Mesothelial cell of epicardium (in vitro differentiated cells): ENCODE measurements around the gene KRTAP1-5. TPM values are rescaled to one million over a fixed set of nuclear protein-coding genes. Genes with fewer than 3 reads are reported as not detected.

Experiments
- DNase-seq, 2 experiments: peaks; one replicate each; pipeline ENCODE4 v3.0.0; 2021; ENCODE audit warnings: low spot score in 2 of 2; ENCODE audit not compliant: unreplicated experiment in 2 of 2
- H3K27ac Mint-ChIP-seq: 2 replicates; pipeline ENCODE4 v1.8.0; 2021; ENCODE audit warnings: mixed read lengths
- H3K27me3 Mint-ChIP-seq: 2 replicates; pipeline ENCODE4 v1.8.0; 2021; ENCODE audit warnings: low read depth, mixed read lengths
- H3K36me3 Mint-ChIP-seq: 2 replicates; pipeline ENCODE4 v1.8.0; 2021; ENCODE audit warnings: mixed read lengths
- H3K4me1 Mint-ChIP-seq: 2 replicates; pipeline ENCODE4 v1.8.0; 2021; ENCODE audit warnings: mixed read lengths
- H3K4me3 Mint-ChIP-seq: 2 replicates; pipeline ENCODE4 v1.8.0; 2021; ENCODE audit warnings: mild to moderate bottlenecking, moderate library complexity, mixed read lengths
- H3K9me3 Mint-ChIP-seq: 2 replicates; pipeline ENCODE4 v1.8.0; 2021; ENCODE audit warnings: mixed read lengths
- total RNA-seq: library from RNA; stranded (reverse); gene quantifications from 3 replicates; pipeline ENCODE4 v1.2.1, GENCODE V29; 2021
- TF ChIP-seq, protein P1 (sequence below): fragments of 200-600 bp; sonication (generic); IDR thresholded peaks from one replicate; pipeline ENCODE4 v1.5.0; 2021; ENCODE audit warnings: antibody characterized with exemption; ENCODE audit not compliant: unreplicated experiment

The KRTAP1-5 gene
- total RNA-seq, 1 donor from 2014 or later = not detected

DNA sequence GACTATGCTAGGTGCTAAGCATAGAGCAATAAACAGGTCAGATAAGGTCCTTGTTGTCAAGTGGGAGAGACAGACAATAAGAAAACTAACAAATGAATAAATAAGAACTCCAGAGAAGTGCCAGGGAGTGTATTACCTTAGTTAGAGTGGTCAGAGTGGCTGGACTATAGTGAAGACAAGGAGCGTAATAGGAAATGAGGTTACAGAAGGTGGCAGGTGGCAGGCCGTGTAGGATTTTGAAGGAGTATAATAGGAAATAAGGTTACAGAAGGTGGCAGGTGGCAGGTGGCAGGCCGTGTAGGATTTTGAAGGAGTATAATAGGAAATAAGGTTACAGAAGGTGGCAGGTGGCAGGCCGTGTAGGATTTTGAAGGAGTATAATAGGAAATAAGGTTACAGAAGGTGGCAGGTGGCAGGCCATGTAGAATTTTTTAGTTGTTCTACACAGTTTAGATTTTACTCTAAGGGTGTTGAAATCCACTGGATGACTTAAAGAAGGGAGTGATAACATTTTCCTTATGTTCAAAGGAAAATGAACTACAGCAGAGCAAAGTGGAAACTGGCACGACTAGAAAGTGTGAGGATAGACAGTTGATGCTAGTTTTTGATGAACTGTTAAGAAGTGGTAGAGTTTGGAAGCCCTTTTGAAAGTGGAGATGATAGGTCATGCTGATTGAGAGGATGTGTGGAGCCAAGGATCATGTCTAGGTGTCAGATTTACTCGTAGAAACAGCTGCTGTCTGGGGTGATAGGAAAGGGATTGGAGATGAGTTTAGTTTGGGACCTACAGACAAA, 14.5 kb downstream of the KRTAP1-5 start:
- H3K9me3 Mint-ChIP-seq = peaks cover 6% of the 10 kb centered on the region
- no peaks in the 10 kb centered on the region for H3K27me3 Mint-ChIP-seq
- no peak overlapping the region for H3K27ac Mint-ChIP-seq
- no peak overlapping the region for H3K4me3 Mint-ChIP-seq
- TF ChIP-seq, protein P1, sequence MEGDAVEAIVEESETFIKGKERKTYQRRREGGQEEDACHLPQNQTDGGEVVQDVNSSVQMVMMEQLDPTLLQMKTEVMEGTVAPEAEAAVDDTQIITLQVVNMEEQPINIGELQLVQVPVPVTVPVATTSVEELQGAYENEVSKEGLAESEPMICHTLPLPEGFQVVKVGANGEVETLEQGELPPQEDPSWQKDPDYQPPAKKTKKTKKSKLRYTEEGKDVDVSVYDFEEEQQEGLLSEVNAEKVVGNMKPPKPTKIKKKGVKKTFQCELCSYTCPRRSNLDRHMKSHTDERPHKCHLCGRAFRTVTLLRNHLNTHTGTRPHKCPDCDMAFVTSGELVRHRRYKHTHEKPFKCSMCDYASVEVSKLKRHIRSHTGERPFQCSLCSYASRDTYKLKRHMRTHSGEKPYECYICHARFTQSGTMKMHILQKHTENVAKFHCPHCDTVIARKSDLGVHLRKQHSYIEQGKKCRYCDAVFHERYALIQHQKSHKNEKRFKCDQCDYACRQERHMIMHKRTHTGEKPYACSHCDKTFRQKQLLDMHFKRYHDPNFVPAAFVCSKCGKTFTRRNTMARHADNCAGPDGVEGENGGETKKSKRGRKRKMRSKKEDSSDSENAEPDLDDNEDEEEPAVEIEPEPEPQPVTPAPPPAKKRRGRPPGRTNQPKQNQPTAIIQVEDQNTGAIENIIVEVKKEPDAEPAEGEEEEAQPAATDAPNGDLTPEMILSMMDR = no peak
- H3K36me3 Mint-ChIP-seq = no peaks in the 10 kb centered on the region
- no peak for DNase-seq
- peaks cover 29% of the 10 kb centered on the region for H3K4me1 Mint-ChIP-seq

- peaks cover 32% of the 10 kb centered on the region for H3K4me1 Mint-ChIP-seq
- no peak overlapping the region for H3K4me3 Mint-ChIP-seq
- TF ChIP-seq, protein P1 = no peak
- no peaks in the 10 kb centered on the region for H3K27me3 Mint-ChIP-seq
- H3K9me3 Mint-ChIP-seq = no peaks in the 10 kb centered on the region
- DNase-seq = no peak
- no peak overlapping the region for H3K27ac Mint-ChIP-seq
- H3K36me3 Mint-ChIP-seq = no peaks in the 10 kb centered on the region
These were observed 16.6 kb downstream of the KRTAP1-5 start for GRCh38 chr17:41010441-41010840.

GRCh38 chr17:41009936-41010335, 17.1 kb downstream of the KRTAP1-5 start:
- H3K4me3 Mint-ChIP-seq = no peak overlapping the region
- peak overlapping the region; percentile 84 for H3K27ac Mint-ChIP-seq
- no peak for DNase-seq
- no peaks in the 10 kb centered on the region for H3K27me3 Mint-ChIP-seq
- peaks cover 32% of the 10 kb centered on the region for H3K4me1 Mint-ChIP-seq
- TF ChIP-seq, protein P1 = no peak
- no peaks in the 10 kb centered on the region for H3K9me3 Mint-ChIP-seq
- no peaks in the 10 kb centered on the region for H3K36me3 Mint-ChIP-seq

DNA sequence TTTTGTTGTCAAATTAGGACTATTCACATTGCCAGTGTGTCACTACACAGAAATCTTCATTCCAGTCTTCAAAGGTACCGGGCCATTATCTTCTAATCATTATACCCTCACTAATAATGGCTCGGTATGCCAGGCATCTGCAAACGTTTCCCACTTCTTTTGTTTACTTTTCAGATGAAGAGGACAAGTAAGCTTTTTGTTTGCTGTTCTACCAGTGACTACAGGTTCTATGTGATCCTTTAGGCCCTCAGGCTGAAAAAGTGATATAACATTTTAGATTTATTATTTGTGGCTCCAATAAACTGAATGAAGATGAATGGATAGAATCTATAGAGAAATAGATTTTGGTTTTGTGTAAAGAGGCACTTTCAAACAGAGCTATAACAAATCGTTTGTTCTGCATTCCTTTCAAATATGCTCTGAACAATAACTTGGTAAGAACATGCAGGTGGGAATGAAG, 17.7 kb downstream of the KRTAP1-5 start:
- Mint-ChIP-seq H3K4me1 (peaks cover 32% of the 10 kb centered on the region), H3K4me3 (no peak overlapping the region), H3K27ac (peak overlapping the region; percentile 84), H3K36me3 (no peaks in the 10 kb centered on the region), H3K27me3 (no peaks in the 10 kb centered on the region), H3K9me3 (no peaks in the 10 kb centered on the region)
- TF ChIP-seq, protein P1 = no peak
- DNase-seq = no peak

DNA sequence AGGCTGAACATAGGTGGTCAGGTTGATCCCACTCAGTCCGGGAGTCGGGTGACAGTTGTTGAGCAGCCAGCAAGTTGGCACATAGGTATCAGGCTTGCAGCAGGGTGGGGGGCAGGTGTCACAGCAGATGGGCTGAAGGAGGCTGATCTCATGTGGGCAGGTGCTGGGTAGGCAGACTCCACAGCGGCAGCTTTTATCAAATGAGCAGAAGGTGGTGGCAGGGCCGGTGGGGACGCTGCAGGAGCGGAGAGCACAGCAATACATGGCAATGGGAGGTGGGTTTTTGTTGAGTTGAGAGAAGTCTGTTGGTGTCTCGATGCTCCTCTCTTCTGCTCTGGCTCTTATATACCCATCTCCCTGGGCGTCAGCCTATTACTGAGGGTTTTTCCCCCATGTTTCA, 18.2 kb downstream of the KRTAP1-5 start, which contains the start of gene KRTAP3-1:
KRTAP3-1 (minus strand) TSS at position 318 of the 400 bp plus-strand sequence; CDS start at position 264, 54 bp downstream.
- H3K27ac Mint-ChIP-seq = peak within 1 kb of the TSS; percentile 84
- H3K27me3 Mint-ChIP-seq = no peaks in the 10 kb centered on the region
- DNase-seq = no peak
- no peak within 1 kb of the TSS for H3K4me3 Mint-ChIP-seq
- no peaks in the 10 kb centered on the region for H3K9me3 Mint-ChIP-seq
- peaks cover 36% of the 10 kb centered on the region for H3K4me1 Mint-ChIP-seq
- TF ChIP-seq, protein P1 = no peak
- no peaks in the 10 kb centered on the region for H3K36me3 Mint-ChIP-seq
